ENCODE measurements around the gene KLC1.

DNA sequence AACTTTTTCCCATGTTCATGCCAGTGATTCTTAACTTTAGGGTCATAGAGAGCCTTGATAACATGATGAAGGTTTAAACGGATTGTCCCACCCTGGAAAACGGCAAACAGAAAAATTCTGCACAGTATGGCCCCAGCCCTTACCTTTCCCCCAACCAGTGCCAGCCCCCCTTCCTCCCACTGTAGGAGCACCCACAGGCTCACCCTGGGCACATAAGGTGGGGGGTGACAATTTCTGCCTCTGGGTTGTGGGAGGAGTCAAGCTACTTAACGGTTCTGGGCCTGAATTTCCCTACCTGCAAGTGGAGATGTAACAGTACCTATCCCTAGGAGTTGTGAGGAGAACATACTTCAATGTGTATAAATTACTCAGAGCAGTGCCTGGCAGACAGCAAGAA is 68.2 kb downstream of the KLC1 start:
- no peak for TF ChIP-seq CTCF (IDR thresholded peaks at IDR 0.05)
- no peak for TF ChIP-seq POLR2A (IDR thresholded peaks at IDR 0.05)
